GM21717 (cell line): ENCODE measurements around the gene CENPU.
"Not testable (repeated sequence)": the region's sequence is repeated elsewhere in the genome, so short reads cannot be mapped to it uniquely, and the experiment has no call there.

ENCODE experiments used
- ATAC-seq: cut with Tn5 transposase; IDR thresholded peaks from one replicate; pipeline ENCODE4 v1.9.1; 2021; ENCODE audit warnings: mild to moderate bottlenecking, moderate library complexity; ENCODE audit not compliant: unreplicated experiment

The CENPU gene

GRCh38 chr4:184668511-184669114 lies 65.3 kb downstream of the CENPU start:
- ATAC-seq, result no peak

- no peak for ATAC-seq
Measured at GRCh38 chr4:184668096-184668495, 65.8 kb downstream of the CENPU start.

- no peak for ATAC-seq
Measured at GRCh38 chr4:184666670-184667069, 67.2 kb downstream of the CENPU start.

- no peak for ATAC-seq
Measured at GRCh38 chr4:184664445-184665210, 69.3 kb downstream of the CENPU start.

GRCh38 chr4:184662236-184662635 lies 71.7 kb downstream of the CENPU start:
- no peak for ATAC-seq

GRCh38 chr4:184660978-184661377 lies 72.9 kb downstream of the CENPU start:
- ATAC-seq, result no peak

GRCh38 chr4:184657820-184658219 lies 76.1 kb downstream of the CENPU start:
- not testable (repeated sequence) for ATAC-seq

- no peak for ATAC-seq
Measured at GRCh38 chr4:184657144-184657543, 76.8 kb downstream of the CENPU start.

- no peak for ATAC-seq
Measured at GRCh38 chr4:184655889-184656869, 77.7 kb downstream of the CENPU start.

GRCh38 chr4:184653650-184654049 lies 80.2 kb downstream of the CENPU start:
- ATAC-seq, result no peak

GRCh38 chr4:184652681-184653080 lies 81.2 kb downstream of the CENPU start:
- ATAC-seq, result not testable (repeated sequence)

GRCh38 chr4:184651899-184652298 lies 82.0 kb downstream of the CENPU start:
- no peak for ATAC-seq

GRCh38 chr4:184649971-184650855 lies 83.7 kb downstream of the CENPU start:
- ATAC-seq, result peak; percentile 24

- peak; percentile 79 for ATAC-seq
Measured at GRCh38 chr4:184649026-184649970, 84.6 kb downstream of the CENPU start, which contains the start of the genes CASP3 and PRIMPOL. CASP3 (minus strand) TSS chr4:184649447; CDS start chr4:184638453, 10,994 bp downstream. PRIMPOL (plus strand) TSS chr4:184649738; CDS start chr4:184657141, 7,403 bp downstream.

GRCh38 chr4:184648313-184649025 lies 85.4 kb downstream of the CENPU start:
- ATAC-seq, result peak; percentile 35

- ATAC-seq, result no peak
Measured at GRCh38 chr4:184648054-184648312, 85.9 kb downstream of the CENPU start.

GRCh38 chr4:184647266-184648053 lies 86.4 kb downstream of the CENPU start:
- no peak for ATAC-seq
